Suprapubic skin (tissue), 4 donors: ENCODE data around the gene RNF145.

ENCODE experiments used
- CTCF ChIP-seq, 2 donors: fragments of 200-600 bp in 1 of 2; fragments of 450-650 bp in 1 of 2; sonication (generic) in 1 of 2; IDR thresholded peaks; one replicate each; pipeline ENCODE4 v1.5.1; 2016 to 2019; ENCODE audit warnings: antibody characterized with exemption in 2 of 2, mild to moderate bottlenecking in 1 of 2, moderate library complexity in 1 of 2
- EP300 ChIP-seq: sonication (generic); formaldehyde crosslinking; IDR thresholded peaks from one replicate; pipeline ENCODE4 v1.6.1; 2017; ENCODE audit warnings: antibody characterized with exemption
- POLR2A ChIP-seq, 2 donors: fragments of 450-650 bp; IDR thresholded peaks; one replicate each; pipeline ENCODE4 v1.6.1; 2017; ENCODE audit warnings: antibody characterized with exemption in 2 of 2, mild to moderate bottlenecking in 2 of 2, moderate library complexity in 2 of 2
- POLR2AphosphoS5 ChIP-seq, 3 donors: sonication (generic); formaldehyde crosslinking; IDR thresholded peaks; one replicate each; pipeline ENCODE4 v1.6.1; 2017; ENCODE audit warnings: antibody characterized with exemption in 3 of 3

GRCh38 chr5:159218595-159219023 lies 9.3 kb upstream of the RNF145 start:
- no peak for TF ChIP-seq POLR2A (IDR thresholded peaks at IDR 0.05)
- no peak for TF ChIP-seq POLR2AphosphoS5 (IDR thresholded peaks at IDR 0.05)
- TF ChIP-seq CTCF (IDR thresholded peaks at IDR 0.05) = no peak
- TF ChIP-seq EP300 = no peak
